ENCODE results near the gene ZNF232. TPM values are rescaled to one million over a fixed set of nuclear protein-coding genes. Genes with fewer than 3 reads are reported as not detected.

The ZNF232 gene
- total and polyA plus RNA-seq, 2 donors (not counting 1 experiment from before 2014, with no cell fraction given): 4.2 to 7.3 TPM

GRCh38 chr17:5118219-5118618 lies 6.5 kb upstream of the ZNF232 start:
- no peak overlapping the region for H3K9ac ChIP-seq (ENCODE audit: insufficient read depth, low read length)
- no peaks in the 10 kb centered on the region for H3K4me1 ChIP-seq (ENCODE audit: control insufficient read depth, extremely low read depth, insufficient read depth, low read length)
- DNase-seq (ENCODE audit: low read depth in 2 of 2): no peak

GRCh38 chr17:5115673-5116651 lies 4.3 kb upstream of the ZNF232 start, which contains the start of gene USP6:
Gene USP6, plus strand, starts transcription at chr17:5116032. Its CDS starts 14,336 bp downstream, at chr17:5130368.
- no peak for DNase-seq (ENCODE audit: low read depth in 2 of 2)
- no peak within 1 kb of the TSS for H3K4me3 ChIP-seq (replicated peaks in 1 of 4; ENCODE audit: control extremely low read depth in 1 of 4, insufficient read depth in 1 of 4, low read depth in 3 of 4, low read length in 4 of 4)
- TF ChIP-seq EZH2 (IDR thresholded peaks at IDR 0.05; ENCODE audit: low read length, missing control alignments) (peak; percentile 84), CTCF (conservative IDR thresholded peaks at IDR 0.05 in 1 of 2, IDR thresholded peaks at IDR 0.05 in 1 of 2; ENCODE audit: low read depth in 1 of 2, low read length in 2 of 2) (no peak)
- H3K9ac ChIP-seq (ENCODE audit: insufficient read depth, low read length): no peak within 1 kb of the TSS
- H3K4me2 ChIP-seq (ENCODE audit: extremely low read depth, insufficient read depth, low read length): no peak within 1 kb of the TSS
- H3K27ac ChIP-seq (ENCODE audit: insufficient read depth, low read length): no peak within 1 kb of the TSS
- no peaks in the 10 kb centered on the region for H3K9me3 ChIP-seq (ENCODE audit: control insufficient read depth, insufficient read depth, low read depth, low read length)
- H3K4me1 ChIP-seq (ENCODE audit: control insufficient read depth, extremely low read depth, insufficient read depth, low read length): no peaks in the 10 kb centered on the region
- no peaks in the 10 kb centered on the region for H3K79me2 ChIP-seq (ENCODE audit: control insufficient read depth, insufficient read depth, low read length)
- H4K20me1 ChIP-seq (ENCODE audit: control insufficient read depth, extremely low read depth, insufficient read depth, low read length): no peaks in the 10 kb centered on the region
- H3K27me3 ChIP-seq (ENCODE audit: control insufficient read depth, insufficient read depth, low read length): peaks cover 19% of the 10 kb centered on the region
- H2AFZ ChIP-seq (ENCODE audit: low read length): no peak within 1 kb of the TSS
- H3K36me3 ChIP-seq (ENCODE audit: control insufficient read depth, insufficient read depth, low read length): no peaks in the 10 kb centered on the region

More at GRCh38 chr17:5118219-5118618, 6.5 kb upstream of the ZNF232 start:
- Histone ChIP-seq H3K27ac (ENCODE audit: insufficient read depth, low read length) (no peak overlapping the region), H3K4me2 (ENCODE audit: extremely low read depth, insufficient read depth, low read length) (no peak overlapping the region), H3K27me3 (ENCODE audit: control insufficient read depth, insufficient read depth, low read length) (peaks cover 28% of the 10 kb centered on the region), H3K9me3 (ENCODE audit: control insufficient read depth, insufficient read depth, low read depth, low read length) (no peaks in the 10 kb centered on the region), H2AFZ (ENCODE audit: low read length) (no peak overlapping the region), H3K36me3 (ENCODE audit: control insufficient read depth, insufficient read depth, low read length) (no peaks in the 10 kb centered on the region), H3K4me3 (replicated peaks in 1 of 4; ENCODE audit: control extremely low read depth in 1 of 4, insufficient read depth in 1 of 4, low read depth in 3 of 4, low read length in 4 of 4) (no peak overlapping the region), H4K20me1 (ENCODE audit: control insufficient read depth, extremely low read depth, insufficient read depth, low read length) (no peaks in the 10 kb centered on the region), H3K79me2 (ENCODE audit: control insufficient read depth, insufficient read depth, low read length) (no peaks in the 10 kb centered on the region)
- TF ChIP-seq CTCF (conservative IDR thresholded peaks at IDR 0.05 in 1 of 2, IDR thresholded peaks at IDR 0.05 in 1 of 2; ENCODE audit: low read depth in 1 of 2, low read length in 2 of 2) (no peak), EZH2 (IDR thresholded peaks at IDR 0.05; ENCODE audit: low read length, missing control alignments) (no peak)

DNA sequence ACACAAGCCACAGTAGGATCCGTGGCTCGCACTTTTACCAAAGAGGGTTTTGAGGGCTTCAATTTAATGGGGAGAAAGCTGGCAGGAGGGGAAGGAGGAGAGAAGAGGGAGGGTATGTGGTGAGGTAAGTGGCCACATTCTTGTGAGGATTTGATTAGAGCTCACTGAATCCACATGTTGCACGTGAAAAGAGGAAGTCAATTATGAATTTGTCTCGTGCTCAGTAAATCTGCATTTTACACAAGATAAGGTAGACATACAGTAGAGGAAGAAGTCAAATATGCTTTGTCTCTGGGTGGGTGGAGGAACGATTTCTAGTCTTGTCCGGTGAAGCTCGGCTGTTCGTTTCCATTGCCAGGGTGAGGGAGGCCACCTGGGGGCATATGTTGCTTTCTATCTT lies 862 bp downstream of the ZNF232 start:
- H3K36me3 ChIP-seq (ENCODE audit: control insufficient read depth, insufficient read depth, low read length): peaks cover 7% of the 10 kb centered on the region
- H2AFZ ChIP-seq (ENCODE audit: low read length): no peak overlapping the region
- H3K79me2 ChIP-seq (ENCODE audit: control insufficient read depth, insufficient read depth, low read length): no peaks in the 10 kb centered on the region
- H3K9me3 ChIP-seq (ENCODE audit: control insufficient read depth, insufficient read depth, low read depth, low read length): no peaks in the 10 kb centered on the region
- H3K27ac ChIP-seq (ENCODE audit: insufficient read depth, low read length): no peak overlapping the region
- H3K9ac ChIP-seq (ENCODE audit: insufficient read depth, low read length): no peak overlapping the region
- peak overlapping the region; percentile 95 for H3K4me2 ChIP-seq (ENCODE audit: extremely low read depth, insufficient read depth, low read length)
- peaks cover 7% of the 10 kb centered on the region for H3K27me3 ChIP-seq (ENCODE audit: control insufficient read depth, insufficient read depth, low read length)
- TF ChIP-seq EZH2 (IDR thresholded peaks at IDR 0.05; ENCODE audit: low read length, missing control alignments): no peak
- TF ChIP-seq CTCF (conservative IDR thresholded peaks at IDR 0.05 in 1 of 2, IDR thresholded peaks at IDR 0.05 in 1 of 2; ENCODE audit: low read depth in 1 of 2, low read length in 2 of 2): no peak
- no peaks in the 10 kb centered on the region for H3K4me1 ChIP-seq (ENCODE audit: control insufficient read depth, extremely low read depth, insufficient read depth, low read length)
- H4K20me1 ChIP-seq (ENCODE audit: control insufficient read depth, extremely low read depth, insufficient read depth, low read length): no peaks in the 10 kb centered on the region
- no peak for DNase-seq (ENCODE audit: low read depth in 2 of 2)
- peak overlapping the region; percentile 74 to 94 (median 85) for H3K4me3 ChIP-seq (replicated peaks in 1 of 4; ENCODE audit: control extremely low read depth in 1 of 4, insufficient read depth in 1 of 4, low read depth in 3 of 4, low read length in 4 of 4)
